Measurements from ENCODE around the gene IRF2BPL.

DNA sequence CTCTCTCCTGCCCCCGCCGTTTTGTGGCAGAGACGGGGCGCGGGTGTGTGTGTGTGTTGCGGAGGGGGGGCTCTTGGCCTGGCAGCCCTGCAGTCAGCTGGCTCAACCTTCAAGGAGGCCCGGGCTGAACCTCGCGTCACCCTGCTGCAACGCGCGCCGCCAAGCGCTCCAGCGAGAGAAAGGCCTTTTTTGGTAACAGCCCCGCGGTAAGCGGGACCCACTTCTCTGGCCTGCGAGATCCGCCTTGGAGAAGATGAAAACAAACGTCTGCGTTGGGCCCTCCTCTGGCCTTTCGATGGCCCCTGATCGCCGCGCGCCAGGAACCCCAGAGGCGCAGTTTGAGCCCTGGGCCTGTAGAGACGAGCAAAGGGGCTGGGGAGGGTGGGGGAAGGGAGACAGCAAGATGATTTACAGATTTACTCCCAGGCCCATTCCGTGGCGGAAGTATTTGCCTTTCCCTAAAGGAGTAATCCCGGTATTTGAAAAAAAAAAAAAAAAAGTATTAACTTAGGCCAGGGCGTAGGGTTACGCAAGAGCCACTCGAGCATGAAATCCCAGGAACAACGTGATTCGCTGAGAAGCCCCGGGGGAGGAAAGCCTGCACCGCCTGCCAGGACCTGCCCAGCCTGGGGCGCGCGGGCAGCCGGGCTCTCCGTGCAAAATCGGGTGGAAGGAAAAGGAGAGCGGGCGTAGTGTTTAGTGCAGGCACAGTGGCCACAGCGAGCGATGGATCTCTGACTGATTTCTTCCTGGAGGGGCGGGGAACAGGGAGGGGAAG is 4.5 kb upstream of the IRF2BPL start:
- TF ChIP-seq, protein P1, sequence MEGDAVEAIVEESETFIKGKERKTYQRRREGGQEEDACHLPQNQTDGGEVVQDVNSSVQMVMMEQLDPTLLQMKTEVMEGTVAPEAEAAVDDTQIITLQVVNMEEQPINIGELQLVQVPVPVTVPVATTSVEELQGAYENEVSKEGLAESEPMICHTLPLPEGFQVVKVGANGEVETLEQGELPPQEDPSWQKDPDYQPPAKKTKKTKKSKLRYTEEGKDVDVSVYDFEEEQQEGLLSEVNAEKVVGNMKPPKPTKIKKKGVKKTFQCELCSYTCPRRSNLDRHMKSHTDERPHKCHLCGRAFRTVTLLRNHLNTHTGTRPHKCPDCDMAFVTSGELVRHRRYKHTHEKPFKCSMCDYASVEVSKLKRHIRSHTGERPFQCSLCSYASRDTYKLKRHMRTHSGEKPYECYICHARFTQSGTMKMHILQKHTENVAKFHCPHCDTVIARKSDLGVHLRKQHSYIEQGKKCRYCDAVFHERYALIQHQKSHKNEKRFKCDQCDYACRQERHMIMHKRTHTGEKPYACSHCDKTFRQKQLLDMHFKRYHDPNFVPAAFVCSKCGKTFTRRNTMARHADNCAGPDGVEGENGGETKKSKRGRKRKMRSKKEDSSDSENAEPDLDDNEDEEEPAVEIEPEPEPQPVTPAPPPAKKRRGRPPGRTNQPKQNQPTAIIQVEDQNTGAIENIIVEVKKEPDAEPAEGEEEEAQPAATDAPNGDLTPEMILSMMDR (IDR thresholded peaks at IDR 0.05): peak in 1 of 5 experiments; percentile 41
- TF ChIP-seq POLR2A (IDR thresholded peaks at IDR 0.05): peak; percentile 79
- peak; percentile 69 for TF ChIP-seq EP300 (IDR thresholded peaks at IDR 0.05; ENCODE audit: low read depth)

All from transverse colon (tissue), 3 donors.